GM18951 (cell line): Measurements from ENCODE around the gene ZBTB5.
"Not testable (repeated sequence)": the region's sequence is repeated elsewhere in the genome, so short reads cannot be mapped to it uniquely, and the experiment has no call there.

Source experiments
- POLR2A ChIP-seq: IDR thresholded peaks from 4 replicates; pipeline ENCODE4 v1.6.1; 2011; ENCODE audit warnings: mild to moderate bottlenecking; ENCODE audit not compliant: insufficient read length, insufficient read depth; ENCODE audit errors: extremely low read depth
- in situ Hi-C: fragments of 300-500 bp; cut with MboI; formaldehyde crosslinking; loops from one replicate; pipeline ENCODE4 v1.12.0; 2022; ENCODE audit warnings: low sequenced_read_pairs, mixed read lengths, inconsistent platforms; ENCODE audit not compliant: unreplicated experiment

ZBTB5 gene

GRCh38 chr9:37465249-37466036 is at the start of gene ZBTB5:
Gene ZBTB5, minus strand, starts transcription at chr9:37465450. Its CDS starts 22,899 bp downstream, at chr9:37442551.
- in situ Hi-C loops = no loop called here

DNA sequence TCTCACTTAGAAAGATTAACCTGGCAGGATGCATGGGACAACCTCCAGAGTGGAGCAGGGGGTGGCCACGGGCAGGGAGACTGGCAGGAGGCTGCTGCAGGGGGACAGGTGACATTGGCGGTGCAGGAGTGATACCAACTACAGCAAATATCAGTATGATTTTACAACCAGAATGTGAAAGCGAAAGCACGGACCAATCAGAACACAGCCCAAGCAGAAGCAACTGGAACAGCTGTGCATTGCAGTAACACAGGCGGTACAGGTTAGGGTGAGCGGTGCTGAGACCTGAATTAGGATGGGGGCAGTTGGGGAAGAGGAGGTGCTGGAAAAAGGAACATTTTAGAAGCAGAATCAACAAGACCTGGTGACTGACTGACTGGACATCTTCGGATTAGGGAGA is 49.7 kb upstream of the ZBTB5 start:
- in situ Hi-C loops = no loop called here
- TF ChIP-seq POLR2A = no peak

More at GRCh38 chr9:37465249-37466036, at the start of gene ZBTB5:
- TF ChIP-seq POLR2A = peak; percentile 62

- in situ Hi-C loops = not testable (repeated sequence)
Observed at GRCh38 chr9:37514415-37514814, 49.2 kb upstream of the ZBTB5 start.

- in situ Hi-C loops = no loop called here
- TF ChIP-seq POLR2A = no peak
Observed at GRCh38 chr9:37512437-37512836, 47.2 kb upstream of the ZBTB5 start.

GRCh38 chr9:37511016-37512010 is 46.1 kb upstream of the ZBTB5 start:
- no peak for TF ChIP-seq POLR2A
- in situ Hi-C loops = no loop called here

DNA sequence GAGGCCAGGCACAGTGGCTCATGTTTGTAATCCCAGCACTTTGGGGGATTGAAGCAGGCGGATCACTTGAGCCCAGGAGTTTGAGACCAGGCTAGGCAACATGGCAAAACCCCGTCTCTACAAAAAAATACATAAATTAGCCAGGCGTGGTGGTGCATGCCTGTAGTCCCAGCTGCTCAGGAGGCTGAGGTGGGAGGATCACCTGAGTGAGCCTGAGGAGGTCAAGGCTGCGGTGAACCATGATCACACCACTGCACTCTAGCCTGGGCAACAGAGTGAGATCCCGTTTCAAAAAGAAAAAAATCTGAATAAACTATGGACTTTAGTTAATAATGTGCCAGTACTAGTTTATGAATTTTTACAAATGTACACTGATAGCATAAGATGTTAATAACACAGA is 44.8 kb upstream of the ZBTB5 start:
- in situ Hi-C loops = not testable (repeated sequence)

DNA sequence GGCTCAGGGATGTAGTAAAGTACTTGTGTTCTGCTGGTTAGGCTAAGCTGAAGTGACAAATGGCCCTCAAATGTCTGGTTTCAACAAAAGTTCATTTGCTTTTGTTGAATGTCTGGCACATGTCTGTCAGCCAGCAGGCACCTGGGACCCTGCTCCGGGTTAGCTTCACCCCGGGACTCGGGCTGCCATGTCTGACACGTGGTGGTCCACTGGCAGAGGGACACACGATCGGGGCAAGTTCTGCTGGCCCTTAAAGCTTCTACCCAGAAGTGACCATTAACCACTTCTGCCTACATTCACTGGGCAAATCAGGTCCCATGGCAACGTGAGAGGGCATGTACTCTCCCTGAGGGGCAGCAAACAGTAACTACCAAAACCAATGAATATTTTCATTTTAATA is 44.3 kb upstream of the ZBTB5 start:
- TF ChIP-seq POLR2A = no peak
- in situ Hi-C loops = no loop called here

GRCh38 chr9:37508834-37509206 is 43.6 kb upstream of the ZBTB5 start:
- TF ChIP-seq POLR2A = no peak
- in situ Hi-C loops = no loop called here

DNA sequence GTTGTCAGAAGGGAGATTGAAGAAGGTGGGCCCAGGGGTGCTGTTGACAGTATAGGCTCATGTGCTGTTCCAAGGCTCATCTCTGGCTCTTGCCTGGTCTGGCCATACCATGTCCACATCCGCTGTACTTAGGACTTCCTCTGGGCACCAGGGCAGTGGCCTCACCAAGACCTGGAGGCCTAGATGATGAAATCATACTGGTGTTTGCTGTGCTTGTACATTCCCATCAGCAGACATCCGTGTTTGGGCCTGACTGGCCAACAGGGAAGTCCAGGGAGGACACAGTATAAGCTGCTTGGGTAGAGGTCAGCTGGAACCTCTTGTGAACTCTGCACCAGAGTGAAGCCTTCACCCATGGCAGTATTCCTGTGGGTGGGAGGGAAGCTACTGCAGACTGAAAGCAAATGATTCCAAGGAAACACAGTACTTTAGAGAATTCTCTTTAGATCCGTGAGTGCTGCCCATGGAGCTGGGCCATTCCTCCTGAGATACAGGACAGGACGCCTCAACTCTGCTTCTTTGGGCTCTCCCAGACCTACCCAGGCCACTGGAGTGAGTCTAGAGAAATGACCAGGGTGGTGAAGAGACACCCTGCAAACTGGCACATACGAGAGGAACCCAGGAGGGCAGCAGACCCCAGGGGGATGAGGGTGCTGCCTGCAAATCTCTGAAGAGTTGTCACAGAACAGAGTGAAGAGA is 43.0 kb upstream of the ZBTB5 start:
- no peak for TF ChIP-seq POLR2A
- in situ Hi-C loops = no loop called here

DNA sequence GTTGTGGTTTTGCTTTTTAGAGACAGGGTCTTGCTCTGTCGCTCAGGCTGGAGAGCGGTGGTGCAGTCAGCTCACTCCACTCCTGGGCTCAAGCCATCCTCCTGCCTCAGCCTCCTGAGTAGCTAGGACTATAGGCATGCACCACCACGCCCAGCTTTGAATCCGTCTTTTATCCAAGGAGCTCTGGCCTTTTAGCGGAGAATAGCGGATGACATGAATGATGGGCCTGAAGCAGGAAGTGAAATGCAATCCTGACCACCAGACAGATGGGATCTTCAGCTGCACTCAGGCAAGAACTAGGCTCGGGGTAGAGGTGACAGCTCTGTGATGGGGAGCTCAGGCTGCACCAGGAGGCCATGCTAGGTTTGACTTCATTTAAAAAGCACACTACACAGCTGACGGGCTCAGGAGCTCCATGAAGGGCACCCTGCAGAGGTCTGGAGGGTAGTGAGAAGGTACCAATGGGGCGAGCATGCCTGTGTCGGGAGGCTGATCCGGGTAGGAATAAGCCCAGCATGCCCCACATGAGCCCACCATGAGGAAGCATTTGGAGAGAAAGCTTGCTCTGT is 42.4 kb upstream of the ZBTB5 start:
- TF ChIP-seq POLR2A = no peak
- in situ Hi-C loops = no loop called here

- in situ Hi-C loops = no loop called here
- no peak for TF ChIP-seq POLR2A
Observed at GRCh38 chr9:37504605-37505004, 39.4 kb upstream of the ZBTB5 start.

DNA sequence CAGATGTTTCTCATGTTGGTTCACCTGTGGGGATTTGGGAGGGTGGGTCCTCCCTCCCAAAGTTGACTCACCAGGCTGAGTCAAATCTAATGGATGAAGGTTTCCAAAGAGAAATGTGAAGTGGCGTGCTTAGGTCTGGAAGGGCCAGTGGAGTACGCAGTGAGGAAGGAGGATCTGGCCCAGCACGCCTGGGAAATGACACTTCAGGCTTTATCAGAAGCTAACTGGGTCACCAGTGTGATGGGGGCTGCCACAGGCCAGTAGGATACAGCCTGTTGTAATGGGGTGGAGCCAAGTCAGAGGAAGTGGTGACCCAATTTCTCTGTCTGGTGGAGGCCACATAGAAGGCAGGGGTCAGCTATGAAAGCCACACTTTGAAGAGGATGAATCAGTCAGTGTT is 38.5 kb upstream of the ZBTB5 start:
- TF ChIP-seq POLR2A = no peak
- in situ Hi-C loops = no loop called here
